ENCODE results near the gene MIPOL1. TPM values are rescaled to one million over a fixed set of nuclear protein-coding genes. Genes with fewer than 3 reads are reported as not detected.

Gene MIPOL1
- total and polyA plus RNA-seq, 2 donors (not counting 3 experiments of a cell fraction or from before 2014, with no cell fraction given), result 3.4 to 33.5 TPM

- no peak for FAIRE-seq
- TF ChIP-seq JUN (IDR thresholded peaks at IDR 0.05; ENCODE audit: borderline replicate concordance, insufficient read depth, insufficient read length, low read depth) (no peak), MAX (IDR thresholded peaks at IDR 0.05; ENCODE audit: insufficient read depth, insufficient read length) (no peak), MYC (IDR thresholded peaks at IDR 0.05; ENCODE audit: low read depth, low read length) (no peak), POLR2AphosphoS5 (IDR thresholded peaks at IDR 0.05; ENCODE audit: insufficient read depth, low read depth, low read length) (no peak), GATA2 (IDR thresholded peaks at IDR 0.05; ENCODE audit: insufficient read depth, insufficient read length, low read depth, low read length) (no peak), EZH2 (IDR thresholded peaks at IDR 0.05; ENCODE audit: borderline replicate concordance, low read depth, low read length, severe bottlenecking) (no peak), FOS (IDR thresholded peaks at IDR 0.05; ENCODE audit: borderline replicate concordance, insufficient read depth, low read length) (no peak), CTCF (IDR thresholded peaks at IDR 0.05; ENCODE audit: extremely low read depth in 1 of 2, insufficient read depth in 1 of 2, low read depth in 1 of 2, low read length in 2 of 2) (no peak), POLR2A (IDR thresholded peaks at IDR 0.05; ENCODE audit: low read depth, low read length) (no peak)
- intact Hi-C loops (cut with micrococcal nuclease), result no loop called here
- DNase-seq (ENCODE audit: low read depth, low spot score), result no peak
- H3K36me3 ChIP-seq (ENCODE audit: control insufficient read depth in 2 of 2, extremely low read depth in 1 of 2, insufficient read depth in 2 of 2, low read length in 2 of 2), result no peaks in the 10 kb centered on the region
- peak overlapping the region; percentile 42 for H3K4me2 ChIP-seq (ENCODE audit: insufficient read depth, low read length)
- H3K27ac ChIP-seq (ENCODE audit: insufficient read depth, low read depth, low read length), result peak overlapping the region; percentile 22
- peaks cover 3% of the 10 kb centered on the region for H4K20me1 ChIP-seq (replicated peaks; ENCODE audit: control insufficient read depth, extremely low read depth, insufficient read depth, low read length)
- H3K79me2 ChIP-seq (ENCODE audit: control insufficient read depth, insufficient read depth, low read length), result peaks cover 94% of the 10 kb centered on the region
- POLR2A ChIA-PET, result no interaction called here
- H2AFZ ChIP-seq (ENCODE audit: low read depth, low read length), result no peak overlapping the region
- H3K9me3 ChIP-seq (replicated peaks; ENCODE audit: control insufficient read depth, insufficient read depth, low read length), result peaks cover 6% of the 10 kb centered on the region
- H3K9ac ChIP-seq (replicated peaks; ENCODE audit: extremely low read depth, insufficient read depth, low read length), result no peak overlapping the region
- H3K27me3 ChIP-seq (ENCODE audit: control insufficient read depth in 2 of 2, insufficient read depth in 2 of 2, low read length in 2 of 2), result no peaks in the 10 kb centered on the region
- no TSS peak for BruUV-seq (replicated peaks)
- CTCF ChIA-PET, result interaction anchor here (0.7 to 4.0 kb wide), 4 partner anchors 9 to 649 kb away, joined by 3 to 28 read pairs (median 5); no protein-coding TSS in a partner anchor
- H3K4me3 ChIP-seq (replicated peaks in 1 of 3; ENCODE audit: insufficient read depth in 1 of 3, low read depth in 1 of 3, low read length in 3 of 3), result no peak overlapping the region
- peaks cover 32% of the 10 kb centered on the region for H3K4me1 ChIP-seq (ENCODE audit: control insufficient read depth, extremely low read depth, insufficient read depth, low read length)
- dilution Hi-C loops (cut with MboI; ENCODE audit: extremely low pct_ligation_motif_present, low sequenced_read_pairs), result no loop called here
- no peaks in the 10 kb centered on the region for H3K9me1 ChIP-seq (replicated peaks; ENCODE audit: control insufficient read depth, extremely low read depth, insufficient read depth, low read length)
These were observed 5.1 kb downstream of the MIPOL1 start for GRCh38 chr14:37202812-37203211.
